HG03280 (cell line): ENCODE data around the gene MYB.
"Not testable (repeated sequence)": the region's sequence is repeated elsewhere in the genome, so short reads cannot be mapped to it uniquely, and the experiment has no call there.

Source experiments
- ATAC-seq: cut with Tn5 transposase; IDR thresholded peaks from one replicate; pipeline ENCODE4 v1.9.1; 2021; ENCODE audit warnings: mild to moderate bottlenecking, moderate library complexity; ENCODE audit not compliant: unreplicated experiment

The MYB gene

GRCh38 chr6:135180542-135181332 lies at the start of gene MYB:
Gene MYB (plus strand): TSS chr6:135181308. CDS start chr6:135181514, 206 bp downstream.
- ATAC-seq, result peak; percentile 36

- ATAC-seq, result no peak
Observed at GRCh38 chr6:135132776-135133175, 48.3 kb upstream of the MYB start.

- ATAC-seq, result no peak
Observed at GRCh38 chr6:135135835-135136234, 45.3 kb upstream of the MYB start.

GRCh38 chr6:135137826-135138225 lies 43.3 kb upstream of the MYB start:
- ATAC-seq, result no peak

- ATAC-seq, result no peak
Observed at GRCh38 chr6:135141182-135141581, 39.9 kb upstream of the MYB start.

GRCh38 chr6:135141728-135142127 lies 39.4 kb upstream of the MYB start:
- ATAC-seq, result no peak

GRCh38 chr6:135142232-135142631 lies 38.9 kb upstream of the MYB start:
- not testable (repeated sequence) for ATAC-seq

- ATAC-seq, result no peak
Observed at GRCh38 chr6:135144673-135145062, 36.4 kb upstream of the MYB start.

- ATAC-seq, result no peak
Observed at GRCh38 chr6:135145063-135145800, 35.9 kb upstream of the MYB start.

- no peak for ATAC-seq
Observed at GRCh38 chr6:135146162-135146934, 34.8 kb upstream of the MYB start.

GRCh38 chr6:135147637-135148592 lies 33.2 kb upstream of the MYB start:
- no peak for ATAC-seq

GRCh38 chr6:135148889-135149288 lies 32.2 kb upstream of the MYB start:
- ATAC-seq, result no peak

- ATAC-seq, result no peak
Observed at GRCh38 chr6:135149376-135149775, 31.7 kb upstream of the MYB start.

- not testable (repeated sequence) for ATAC-seq
Observed at GRCh38 chr6:135150481-135150880, 30.6 kb upstream of the MYB start.

- not testable (repeated sequence) for ATAC-seq
Observed at GRCh38 chr6:135154125-135154524, 27.0 kb upstream of the MYB start.

- no peak for ATAC-seq
Observed at GRCh38 chr6:135158397-135158796, 22.7 kb upstream of the MYB start.

- no peak for ATAC-seq
Observed at GRCh38 chr6:135159531-135159930, 21.6 kb upstream of the MYB start.

- no peak for ATAC-seq
Observed at GRCh38 chr6:135161411-135162395, 19.4 kb upstream of the MYB start.
